GM23248 (cell line): ENCODE results near the gene BCL2L14.

Experiments used
- EZH2 ChIP-seq: fragments of 200-600 bp; sonication (generic); IDR thresholded peaks from 2 replicates; pipeline ENCODE4 v1.6.1; 2018; ENCODE audit warnings: antibody characterized with exemption, mild to moderate bottlenecking; ENCODE audit not compliant: insufficient read depth, poor library complexity, severe bottlenecking
- EZH2phosphoT487 ChIP-seq: fragments of 200-600 bp; sonication (generic); IDR thresholded peaks from 2 replicates; pipeline ENCODE4 v1.6.1; 2018; ENCODE audit warnings: antibody characterized with exemption, moderate library complexity, mild to moderate bottlenecking, low read depth; ENCODE audit not compliant: insufficient read depth

GRCh38 chr12:12087693-12088034 lies 16.9 kb downstream of the BCL2L14 start:
- no peak for TF ChIP-seq EZH2
- TF ChIP-seq EZH2phosphoT487, result no peak
